Measurements from ENCODE around the gene HS3ST2.
"Not testable (repeated sequence)": the region's sequence is repeated elsewhere in the genome, so short reads cannot be mapped to it uniquely, and the experiment has no call there.

Gene HS3ST2

GRCh38 chr16:22932032-22932771 is 118.2 kb downstream of the HS3ST2 start:
- no peak for DNase-seq (ENCODE audit: low spot score)

- peak; percentile 11 for DNase-seq (ENCODE audit: low spot score)
These were observed 119.2 kb downstream of the HS3ST2 start for GRCh38 chr16:22933173-22933572.

DNA sequence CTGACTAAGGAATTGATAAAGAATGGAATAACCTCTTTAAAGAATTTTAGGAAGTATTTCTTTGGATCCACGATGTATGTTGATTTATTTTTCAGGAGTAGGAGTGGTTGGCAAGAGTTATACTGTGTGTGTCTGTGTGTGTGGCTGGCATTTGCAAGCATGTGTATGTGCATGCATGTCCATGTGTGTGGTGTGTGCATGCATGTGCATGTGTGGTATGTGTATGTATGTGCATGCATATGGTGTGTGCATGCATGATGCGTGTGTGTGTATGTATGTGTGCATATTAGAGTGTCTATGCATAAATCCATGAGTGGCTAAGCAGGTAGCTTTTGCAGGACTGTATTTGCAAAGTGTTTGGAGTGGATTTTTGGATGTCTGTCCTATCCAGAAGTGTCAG is 120.8 kb downstream of the HS3ST2 start:
- DNase-seq (ENCODE audit: low spot score) = no peak

- DNase-seq (ENCODE audit: low spot score) = no peak
These were observed 123.2 kb downstream of the HS3ST2 start for GRCh38 chr16:22937169-22937568.

GRCh38 chr16:22938647-22939046 is 124.7 kb downstream of the HS3ST2 start:
- no peak for DNase-seq (ENCODE audit: low spot score)

DNA sequence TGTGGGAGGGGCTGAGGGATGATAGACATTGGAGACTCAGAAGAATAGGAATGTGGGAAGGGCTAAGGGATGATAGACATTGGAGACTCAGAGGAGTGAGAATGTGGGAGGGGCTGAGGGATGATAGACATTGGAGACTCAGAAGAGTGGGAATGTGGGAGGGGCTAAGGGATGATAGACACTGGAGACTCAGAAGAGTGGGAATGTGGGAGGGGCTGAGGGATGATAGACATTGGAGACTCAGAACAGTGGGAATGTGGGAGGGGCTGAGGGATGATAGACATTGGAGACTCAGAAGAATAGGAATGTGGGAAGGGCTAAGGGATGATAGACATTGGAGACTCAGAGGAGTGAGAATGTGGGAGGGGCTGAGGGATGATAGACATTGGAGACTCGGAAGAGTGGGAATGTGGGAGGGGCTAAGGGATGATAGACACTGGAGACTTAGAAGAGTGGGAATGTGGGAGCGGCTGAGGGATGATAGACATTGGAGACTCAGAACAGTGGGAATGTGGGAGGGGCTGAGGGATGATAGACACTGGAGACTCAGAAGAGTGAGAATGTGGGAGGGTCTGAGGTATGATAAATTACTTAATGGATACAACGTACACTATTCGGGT is 125.9 kb downstream of the HS3ST2 start:
- not testable (repeated sequence) for DNase-seq (ENCODE audit: low spot score)

DNA sequence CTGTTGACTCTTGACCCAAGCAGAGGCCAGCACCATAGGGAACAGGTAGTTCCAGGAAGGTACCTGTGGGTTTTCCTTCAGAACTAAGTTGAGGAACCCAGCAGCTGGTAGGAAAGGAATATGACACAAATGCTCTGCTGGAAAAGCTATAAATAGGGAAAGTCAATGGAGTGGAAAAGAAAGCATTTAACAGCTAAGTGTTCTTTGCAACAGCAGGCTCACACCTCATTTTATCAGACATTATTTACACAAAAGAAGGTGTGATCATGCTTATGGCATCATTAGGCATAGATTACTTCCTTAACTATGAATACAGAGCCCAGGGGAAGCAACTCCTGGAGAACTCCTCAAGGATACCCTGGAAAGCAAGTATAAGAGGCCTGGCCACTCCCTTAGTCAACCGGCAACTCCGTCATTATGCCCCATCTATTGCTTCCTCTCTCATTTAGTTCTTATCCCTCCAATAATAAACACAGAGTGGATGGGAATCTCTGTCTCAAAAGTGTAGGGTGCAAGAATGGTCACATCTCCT is 128.1 kb downstream of the HS3ST2 start:
- no peak for DNase-seq (ENCODE audit: low spot score)

GRCh38 chr16:22942811-22943210 is 128.8 kb downstream of the HS3ST2 start:
- no peak for DNase-seq (ENCODE audit: low spot score)

GRCh38 chr16:22945361-22945760 is 131.4 kb downstream of the HS3ST2 start:
- no peak for DNase-seq (ENCODE audit: low spot score)

GRCh38 chr16:22946433-22946832 is 132.5 kb downstream of the HS3ST2 start:
- DNase-seq (ENCODE audit: low spot score) = no peak

GRCh38 chr16:22948058-22948602 is 134.2 kb downstream of the HS3ST2 start:
- peak; percentile 13 for DNase-seq (ENCODE audit: low spot score)

- DNase-seq (ENCODE audit: low spot score) = peak; percentile 31
These were observed 134.8 kb downstream of the HS3ST2 start for GRCh38 chr16:22948603-22949368.

- DNase-seq (ENCODE audit: low spot score) = no peak
These were observed 141.6 kb downstream of the HS3ST2 start for GRCh38 chr16:22955461-22956070.

GRCh38 chr16:22961206-22961605 is 147.2 kb downstream of the HS3ST2 start:
- DNase-seq (ENCODE audit: low spot score) = no peak

DNA sequence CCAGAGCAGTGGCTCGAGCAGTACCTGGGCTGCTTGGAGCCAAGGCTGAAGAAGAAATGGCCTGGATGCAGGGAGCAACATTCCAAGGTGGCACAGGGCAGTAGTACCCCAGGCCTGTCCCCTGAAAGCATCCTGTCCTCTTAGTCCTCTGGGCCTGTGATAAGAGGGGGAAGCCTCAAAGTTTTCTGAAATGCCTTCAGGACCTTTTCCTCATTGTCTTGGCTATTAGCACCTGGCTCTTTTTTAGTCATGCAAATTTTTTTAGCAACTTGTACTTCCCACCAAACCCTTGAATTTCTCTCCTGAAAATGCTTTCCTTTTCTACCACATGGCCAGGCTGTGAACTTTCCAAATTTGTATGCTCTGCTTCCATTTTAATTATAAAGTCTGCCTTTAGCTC is 148.9 kb downstream of the HS3ST2 start:
- DNase-seq (ENCODE audit: low spot score) = no peak
